DOHH2 (cell line): ENCODE results near the gene SLC9A9.

Experiments
- EZH2phosphoT487 ChIP-seq: fragments of 200-600 bp; sonication (generic); IDR thresholded peaks from 2 replicates; pipeline ENCODE4 v1.6.1; 2017; ENCODE audit warnings: borderline replicate concordance, mild to moderate bottlenecking, antibody characterized with exemption, low read length, moderate library complexity, mixed read lengths
- TF ChIP-seq, protein P1 (sequence below): fragments of 200-600 bp; sonication (generic); IDR thresholded peaks from one replicate; pipeline ENCODE4 v1.5.1; 2014; ENCODE audit warnings: antibody characterized with exemption, mild to moderate bottlenecking, low read depth, low read length; ENCODE audit not compliant: poor library complexity, severe bottlenecking

DNA sequence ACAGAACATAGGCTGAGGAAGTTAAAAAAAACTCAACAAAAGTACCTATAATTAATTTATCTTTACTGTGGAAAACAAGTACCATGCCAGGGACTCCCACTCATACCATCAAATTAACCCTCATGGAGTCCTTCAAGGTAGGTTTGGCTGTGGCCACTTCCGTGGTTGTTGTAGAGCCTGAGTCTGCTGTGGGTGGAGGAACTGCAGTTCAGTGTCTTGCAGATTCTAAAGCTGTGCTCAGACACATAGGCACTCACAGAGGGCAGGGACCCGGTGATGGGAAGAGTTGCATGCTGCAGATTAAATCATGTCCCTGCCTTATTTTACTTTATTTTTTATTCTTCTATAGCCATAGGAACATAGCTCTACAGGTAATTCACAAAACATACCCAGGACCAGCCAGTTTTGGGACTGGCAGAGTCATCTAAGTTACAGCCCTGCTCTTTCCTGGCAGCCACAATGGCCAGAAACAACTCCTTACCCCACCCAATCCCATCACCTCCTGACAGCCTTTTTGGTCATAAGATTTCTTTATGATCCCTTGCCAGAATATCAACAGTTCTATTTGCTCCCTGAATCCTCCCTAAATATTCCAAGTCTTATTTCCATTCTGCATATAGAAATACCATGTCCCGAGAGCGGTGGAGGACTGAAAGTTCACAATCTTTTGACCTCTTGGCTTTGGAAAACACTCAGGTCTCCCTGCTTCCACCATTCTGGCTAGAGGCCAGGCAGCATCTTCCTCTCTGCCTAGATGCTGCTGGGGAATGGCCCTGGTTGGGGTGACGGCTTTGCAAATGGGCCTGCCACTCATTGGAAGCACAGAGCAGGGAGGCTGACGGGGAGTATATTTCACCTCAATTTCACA, 535.0 kb downstream of the SLC9A9 start:
- TF ChIP-seq, protein P1, sequence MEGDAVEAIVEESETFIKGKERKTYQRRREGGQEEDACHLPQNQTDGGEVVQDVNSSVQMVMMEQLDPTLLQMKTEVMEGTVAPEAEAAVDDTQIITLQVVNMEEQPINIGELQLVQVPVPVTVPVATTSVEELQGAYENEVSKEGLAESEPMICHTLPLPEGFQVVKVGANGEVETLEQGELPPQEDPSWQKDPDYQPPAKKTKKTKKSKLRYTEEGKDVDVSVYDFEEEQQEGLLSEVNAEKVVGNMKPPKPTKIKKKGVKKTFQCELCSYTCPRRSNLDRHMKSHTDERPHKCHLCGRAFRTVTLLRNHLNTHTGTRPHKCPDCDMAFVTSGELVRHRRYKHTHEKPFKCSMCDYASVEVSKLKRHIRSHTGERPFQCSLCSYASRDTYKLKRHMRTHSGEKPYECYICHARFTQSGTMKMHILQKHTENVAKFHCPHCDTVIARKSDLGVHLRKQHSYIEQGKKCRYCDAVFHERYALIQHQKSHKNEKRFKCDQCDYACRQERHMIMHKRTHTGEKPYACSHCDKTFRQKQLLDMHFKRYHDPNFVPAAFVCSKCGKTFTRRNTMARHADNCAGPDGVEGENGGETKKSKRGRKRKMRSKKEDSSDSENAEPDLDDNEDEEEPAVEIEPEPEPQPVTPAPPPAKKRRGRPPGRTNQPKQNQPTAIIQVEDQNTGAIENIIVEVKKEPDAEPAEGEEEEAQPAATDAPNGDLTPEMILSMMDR, result no peak
- no peak for TF ChIP-seq EZH2phosphoT487
